Mesodermal cell (in vitro differentiated cells): ENCODE measurements around the gene ATXN2.

Experiments used
- H3K27ac ChIP-seq: 2 replicates; pipeline ENCODE4 v1.7.0; 2013; ENCODE audit warnings: mild to moderate bottlenecking, low read depth, low read length, moderate library complexity; ENCODE audit not compliant: severe bottlenecking
- H3K36me3 ChIP-seq: 2 replicates; pipeline ENCODE4 v1.7.1; 2013; ENCODE audit warnings: mild to moderate bottlenecking, low read length, moderate library complexity; ENCODE audit not compliant: control insufficient read depth, insufficient read depth
- H3K4me1 ChIP-seq: one replicate; pipeline ENCODE4 v1.7.1; 2013; ENCODE audit warnings: mild to moderate bottlenecking, low read length; ENCODE audit not compliant: insufficient read depth, control insufficient read depth, poor library complexity, severe bottlenecking
- H3K4me3 ChIP-seq: 2 replicates; pipeline ENCODE4 v1.7.0; 2013; ENCODE audit warnings: low read length, control low read depth, mild to moderate bottlenecking; ENCODE audit not compliant: insufficient read depth, poor library complexity, severe bottlenecking; ENCODE audit errors: extremely low read depth
- H3K9me3 ChIP-seq: 2 replicates; pipeline ENCODE4 v1.7.1; 2013; ENCODE audit warnings: mild to moderate bottlenecking, low read length, moderate library complexity; ENCODE audit not compliant: control insufficient read depth
- WGBS, 2 experiments: methylation state at CpG; one replicate each; pipeline ENCODE4 v1.1.5; 2013; ENCODE audit warnings: missing lambda C conversion rate in 2 of 2; ENCODE audit not compliant: insufficient coverage in 2 of 2; 5-methylcytosine and 5-hydroxymethylcytosine counted together

ATXN2 gene

GRCh38 chr12:111450676-111451075 is 148.4 kb downstream of the ATXN2 start:
- H3K27ac ChIP-seq, result no peak overlapping the region
- H3K4me1 ChIP-seq, result peaks cover 11% of the 10 kb centered on the region
- peaks cover 94% of the 10 kb centered on the region for H3K36me3 ChIP-seq
- H3K9me3 ChIP-seq, result no peaks in the 10 kb centered on the region
- H3K4me3 ChIP-seq, result no peak overlapping the region
- 93 to 100% methylated on average over 4 of the region's 4 CpGs for WGBS, 2 experiments

GRCh38 chr12:111448846-111449790 is 150.0 kb downstream of the ATXN2 start:
- Histone ChIP-seq H3K4me1 (peaks cover 24% of the 10 kb centered on the region), H3K36me3 (peaks cover 90% of the 10 kb centered on the region), H3K27ac (peak overlapping the region; percentile 45), H3K9me3 (no peaks in the 10 kb centered on the region), H3K4me3 (no peak overlapping the region)
- 91 to 95% methylated on average over 2 to 4 of the region's 4 CpGs for WGBS, 2 experiments

DNA sequence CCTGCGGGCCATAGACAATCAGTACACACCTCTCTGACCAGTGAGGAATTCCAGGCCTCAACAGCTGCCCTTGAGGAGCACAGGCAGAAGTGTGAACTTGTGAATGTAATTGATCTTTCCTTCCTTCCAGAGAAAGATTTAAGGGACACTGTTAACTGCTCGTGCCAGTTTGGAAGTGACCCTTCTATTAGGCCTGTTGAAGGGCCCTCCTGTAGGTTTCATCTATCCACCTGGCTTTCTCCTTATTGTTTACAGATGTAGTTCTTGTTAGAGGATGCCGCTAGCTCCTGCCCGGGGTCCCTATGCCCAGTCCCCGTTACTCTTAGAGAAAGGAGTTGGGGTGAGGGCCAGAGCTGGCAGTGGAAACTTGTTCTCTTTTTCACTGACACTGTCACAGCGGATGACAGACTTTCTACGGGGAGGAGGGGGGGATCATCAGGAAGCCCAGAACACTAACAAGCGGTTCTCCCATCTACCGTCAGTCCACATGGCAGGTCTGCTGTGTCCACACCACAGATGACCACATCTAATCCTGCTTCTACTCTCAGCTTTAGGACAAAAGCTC is 150.8 kb downstream of the ATXN2 start:
- Histone ChIP-seq H3K9me3 (no peaks in the 10 kb centered on the region), H3K4me3 (no peak overlapping the region), H3K4me1 (peaks cover 24% of the 10 kb centered on the region), H3K36me3 (peaks cover 85% of the 10 kb centered on the region), H3K27ac (no peak overlapping the region)
- WGBS, 2 experiments, result 92 to 97% methylated on average over 6 to 7 of the region's 9 CpGs

- Histone ChIP-seq H3K4me1 (peaks cover 26% of the 10 kb centered on the region), H3K4me3 (no peak overlapping the region), H3K27ac (no peak overlapping the region), H3K9me3 (no peaks in the 10 kb centered on the region), H3K36me3 (peaks cover 84% of the 10 kb centered on the region)
- 96 to 97% methylated on average over 22 to 27 of the region's 28 CpGs for WGBS, 2 experiments
Measured at GRCh38 chr12:111447571-111448265, 151.4 kb downstream of the ATXN2 start.

- Histone ChIP-seq H3K27ac (peak overlapping the region; percentile 84), H3K4me3 (no peak overlapping the region), H3K4me1 (peaks cover 28% of the 10 kb centered on the region), H3K9me3 (no peaks in the 10 kb centered on the region), H3K36me3 (peaks cover 85% of the 10 kb centered on the region)
- WGBS, 2 experiments, result 94 to 97% methylated on average over 7 to 13 of the region's 20 CpGs
Measured at GRCh38 chr12:111446631-111447570, 152.2 kb downstream of the ATXN2 start.

DNA sequence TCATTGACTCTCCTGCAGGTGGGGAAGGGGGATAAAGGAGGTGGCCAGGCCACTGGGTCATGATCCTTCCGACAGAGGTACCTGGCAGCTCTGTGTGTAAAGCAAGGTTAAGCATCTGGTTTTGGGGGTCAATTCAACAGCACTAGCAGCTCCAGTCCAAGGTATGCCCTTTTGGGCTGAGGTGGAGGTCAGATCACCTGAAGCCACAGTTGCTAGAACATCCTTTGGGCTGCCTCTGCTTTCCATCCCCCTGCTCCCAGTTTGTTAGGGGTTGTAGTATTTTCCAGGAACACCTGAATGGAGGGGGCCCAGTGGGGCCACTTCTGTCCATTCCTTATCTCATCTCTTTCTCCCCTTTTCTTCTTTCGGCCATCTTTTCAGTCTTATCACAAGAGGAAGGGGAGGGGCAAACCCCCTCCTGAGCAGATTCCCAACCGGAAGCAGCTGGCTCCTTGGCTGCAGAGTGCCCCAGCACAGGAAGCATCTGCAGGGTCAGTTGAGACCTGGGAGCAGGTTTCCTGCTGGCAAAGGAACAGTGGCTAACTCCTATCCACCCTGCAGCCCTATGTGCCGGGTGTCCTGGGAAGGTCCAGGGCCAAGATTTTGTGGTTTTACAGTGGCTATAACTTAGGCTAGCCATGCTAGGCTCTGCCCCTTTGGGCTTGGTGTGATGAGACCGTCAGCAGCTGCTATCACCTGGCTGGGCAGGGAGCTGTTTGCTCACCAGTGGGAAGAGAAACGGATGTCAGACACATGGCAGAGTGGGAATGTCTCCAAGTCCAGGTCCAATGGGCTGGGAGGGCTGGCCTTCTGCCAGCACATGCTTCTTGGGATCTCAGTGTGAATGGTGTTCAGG is 153.2 kb downstream of the ATXN2 start:
- Histone ChIP-seq H3K4me1 (peaks cover 28% of the 10 kb centered on the region), H3K4me3 (no peak overlapping the region), H3K9me3 (no peaks in the 10 kb centered on the region), H3K36me3 (peaks cover 84% of the 10 kb centered on the region), H3K27ac (peak overlapping the region; percentile 84)
- WGBS, 2 experiments, result 83 to 89% methylated on average over 4 to 5 of the region's 6 CpGs

- H3K27ac ChIP-seq, result peak overlapping the region; percentile 84
- WGBS, 2 experiments, result 88 to 89% methylated on average over 8 to 11 of the region's 11 CpGs
- H3K36me3 ChIP-seq, result peaks cover 83% of the 10 kb centered on the region
Measured at GRCh38 chr12:111444925-111445725, 154.0 kb downstream of the ATXN2 start.

DNA sequence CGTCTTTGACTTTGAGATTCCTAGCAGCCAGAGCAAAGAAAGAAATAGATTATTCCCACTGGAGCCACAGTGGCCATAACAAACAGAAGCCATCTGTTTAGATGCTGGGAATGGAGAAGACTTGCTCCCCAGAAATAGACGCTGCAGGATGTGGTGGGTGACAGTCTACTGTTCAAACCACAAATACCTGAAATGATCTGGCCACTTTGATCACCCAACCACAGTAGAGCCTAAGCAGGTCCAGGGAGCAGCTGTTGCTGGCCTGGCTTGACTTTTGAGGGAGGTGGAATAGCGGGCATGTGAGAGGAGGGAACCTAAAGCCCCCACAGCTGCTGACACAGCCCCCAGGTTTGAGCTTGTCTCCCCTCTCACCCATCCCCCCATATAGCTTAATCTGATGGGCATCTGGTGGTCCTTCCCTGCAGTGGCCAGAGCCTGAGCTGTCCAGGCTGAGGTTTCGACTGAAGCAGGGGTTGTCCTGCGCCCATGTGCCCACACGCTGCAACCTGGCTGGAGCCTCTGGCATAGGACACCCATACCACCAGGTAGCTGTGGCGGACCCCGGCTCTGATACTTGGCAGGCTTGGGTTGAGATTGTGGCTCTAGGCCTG is 154.7 kb downstream of the ATXN2 start:
- WGBS, 2 experiments, result 96 to 100% methylated on average over 3 to 4 of the region's 8 CpGs
- H3K36me3 ChIP-seq, result peaks cover 82% of the 10 kb centered on the region
- peaks cover 31% of the 10 kb centered on the region for H3K4me1 ChIP-seq
- no peaks in the 10 kb centered on the region for H3K9me3 ChIP-seq
- H3K27ac ChIP-seq, result peak overlapping the region; percentile 84
- no peak overlapping the region for H3K4me3 ChIP-seq

More at GRCh38 chr12:111444925-111445725, 154.0 kb downstream of the ATXN2 start:
- Histone ChIP-seq H3K4me1 (peaks cover 28% of the 10 kb centered on the region), H3K4me3 (no peak overlapping the region), H3K9me3 (no peaks in the 10 kb centered on the region)
